Endodermal cell (in vitro differentiated cells): ENCODE measurements around the gene CERS1. TPM values are rescaled to one million over a fixed set of nuclear protein-coding genes. Genes with fewer than 3 reads are reported as not detected.

Source experiments
- DNase-seq: peaks from one replicate; pipeline ENCODE4 v3.0.0-alpha.2; 2017
- H3K27ac ChIP-seq: 2 replicates; pipeline ENCODE4 v1.5.1; 2013; ENCODE audit warnings: mild to moderate bottlenecking, low read depth, low read length, moderate library complexity
- H3K27me3 ChIP-seq: 2 replicates; pipeline ENCODE4 v1.6.1; 2013; ENCODE audit warnings: mild to moderate bottlenecking, low read length, moderate library complexity; ENCODE audit not compliant: insufficient read depth, control insufficient read depth, poor library complexity, severe bottlenecking
- H3K36me3 ChIP-seq: 2 replicates; pipeline ENCODE4 v1.7.0; 2013; ENCODE audit warnings: mild to moderate bottlenecking, low read length, moderate library complexity; ENCODE audit not compliant: control insufficient read depth, insufficient read depth
- H3K4me1 ChIP-seq: one replicate; pipeline ENCODE4 v1.7.0; 2013; ENCODE audit warnings: low read length; ENCODE audit not compliant: control insufficient read depth, insufficient read depth
- H3K4me3 ChIP-seq: 2 replicates; pipeline ENCODE4 v1.5.1; 2013; ENCODE audit warnings: mild to moderate bottlenecking, low read length, moderate library complexity
- H3K9ac ChIP-seq: 2 replicates; pipeline ENCODE4 v1.6.1; 2013; ENCODE audit warnings: mild to moderate bottlenecking, low read length, moderate library complexity; ENCODE audit not compliant: poor library complexity, severe bottlenecking; ENCODE audit errors: extremely low read depth
- H3K9me3 ChIP-seq: 2 replicates; pipeline ENCODE4 v1.6.1; 2013; ENCODE audit warnings: mild to moderate bottlenecking, low read length, moderate library complexity; ENCODE audit not compliant: control insufficient read depth
- H3K27ac Mint-ChIP-seq: 2 replicates; pipeline ENCODE4 v1.8.0; 2020; ENCODE audit warnings: mixed read lengths
- H3K27me3 Mint-ChIP-seq: 2 replicates; pipeline ENCODE4 v1.8.0; 2021; ENCODE audit warnings: mild to moderate bottlenecking, mixed read lengths; ENCODE audit not compliant: insufficient read depth
- H3K36me3 Mint-ChIP-seq: 2 replicates; pipeline ENCODE4 v1.8.0; 2020; ENCODE audit warnings: low read depth, mixed read lengths
- H3K4me1 Mint-ChIP-seq: 2 replicates; pipeline ENCODE4 v1.8.0; 2020; ENCODE audit warnings: mixed read lengths
- H3K4me3 Mint-ChIP-seq: 2 replicates; pipeline ENCODE4 v1.8.0; 2020; ENCODE audit warnings: mild to moderate bottlenecking, moderate library complexity, mixed read lengths
- H3K9me3 Mint-ChIP-seq: 2 replicates; pipeline ENCODE4 v1.8.0; 2020; ENCODE audit warnings: mild to moderate bottlenecking, mixed read lengths
- WGBS, 2 experiments: methylation state at CpG; one replicate each; pipeline versions ENCODE4 v1.1.5 to v1.1.7; 2013; ENCODE audit warnings: missing lambda C conversion rate in 2 of 2, mixed read lengths in 1 of 2; ENCODE audit not compliant: insufficient coverage in 1 of 2, insufficient read length in 1 of 2; 5-methylcytosine and 5-hydroxymethylcytosine counted together
- total RNA-seq, 2 donors: library from RNA; stranded (reverse); fragmentation: NEBNext Ultra II Directional in 1 of 2; extraction: Animal tissue kit (Norgen Biotek cat#: 25700) in 1 of 2; gene quantifications; 2 replicates in 1 of 2; 3 replicates in 1 of 2; pipeline ENCODE4 v1.2.1, GENCODE V29; 2021
- TF ChIP-seq, protein P1 (sequence below): fragments of 200-600 bp; sonication (generic); conservative IDR thresholded peaks from 2 replicates; pipeline ENCODE4 v1.5.0; 2021; ENCODE audit warnings: antibody characterized with exemption, mild to moderate bottlenecking

Gene CERS1
- total RNA-seq, 2 donors from 2014 or later, result 16.6 to 25.5 TPM

DNA sequence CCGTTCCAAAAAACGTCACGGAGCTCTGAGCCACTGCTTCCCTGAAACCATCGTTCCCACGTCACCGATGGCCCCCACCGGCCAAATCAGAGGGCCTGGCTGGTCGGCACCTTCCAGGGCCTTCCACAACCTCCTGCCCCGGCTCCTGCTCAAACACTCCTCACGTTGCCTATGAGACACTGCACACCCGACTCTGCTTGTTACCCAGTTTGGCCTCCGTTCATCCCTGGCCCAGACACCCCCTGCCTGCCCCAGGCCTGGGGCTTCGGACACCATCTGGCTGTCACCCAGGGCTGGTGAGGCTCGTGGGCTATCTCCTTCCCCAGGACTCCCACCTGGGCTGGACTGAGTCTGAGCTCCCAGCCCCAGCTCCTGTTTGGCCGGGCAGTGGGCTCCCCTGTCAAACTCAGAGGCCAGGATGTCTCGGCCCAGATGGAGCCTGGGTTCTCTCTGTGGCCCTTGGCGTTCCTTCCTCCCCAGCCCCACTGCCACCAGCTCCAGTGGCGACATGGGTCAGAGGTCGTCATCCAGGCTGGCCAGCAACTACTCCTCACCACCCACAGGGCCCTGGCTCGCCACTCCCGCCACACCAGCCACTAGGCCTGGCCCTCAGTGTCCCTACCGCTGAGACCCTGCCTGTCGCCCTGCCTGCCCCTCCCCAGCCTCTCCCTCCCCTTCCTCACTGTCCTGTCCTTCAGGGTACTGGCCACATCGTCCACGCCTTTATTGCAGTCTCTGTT is 17.7 kb downstream of the CERS1 start:
- H3K27me3 ChIP-seq, result no peaks in the 10 kb centered on the region
- WGBS, 2 experiments, result 92 to 96% methylated on average over 21 to 25 of the region's 25 CpGs
- Mint-ChIP-seq H3K27me3 (no peaks in the 10 kb centered on the region), H3K4me1 (no peaks in the 10 kb centered on the region), H3K9me3 (peaks cover 7% of the 10 kb centered on the region), H3K36me3 (peaks cover 68% of the 10 kb centered on the region), H3K4me3 (no peak overlapping the region), H3K27ac (no peak overlapping the region)
- H3K27ac ChIP-seq, result no peak overlapping the region
- H3K9ac ChIP-seq, result no peak overlapping the region
- peaks cover 8% of the 10 kb centered on the region for H3K9me3 ChIP-seq
- DNase-seq, result no peak
- no peaks in the 10 kb centered on the region for H3K4me1 ChIP-seq
- no peak overlapping the region for H3K4me3 ChIP-seq
- peaks cover 44% of the 10 kb centered on the region for H3K36me3 ChIP-seq
- TF ChIP-seq, protein P1, sequence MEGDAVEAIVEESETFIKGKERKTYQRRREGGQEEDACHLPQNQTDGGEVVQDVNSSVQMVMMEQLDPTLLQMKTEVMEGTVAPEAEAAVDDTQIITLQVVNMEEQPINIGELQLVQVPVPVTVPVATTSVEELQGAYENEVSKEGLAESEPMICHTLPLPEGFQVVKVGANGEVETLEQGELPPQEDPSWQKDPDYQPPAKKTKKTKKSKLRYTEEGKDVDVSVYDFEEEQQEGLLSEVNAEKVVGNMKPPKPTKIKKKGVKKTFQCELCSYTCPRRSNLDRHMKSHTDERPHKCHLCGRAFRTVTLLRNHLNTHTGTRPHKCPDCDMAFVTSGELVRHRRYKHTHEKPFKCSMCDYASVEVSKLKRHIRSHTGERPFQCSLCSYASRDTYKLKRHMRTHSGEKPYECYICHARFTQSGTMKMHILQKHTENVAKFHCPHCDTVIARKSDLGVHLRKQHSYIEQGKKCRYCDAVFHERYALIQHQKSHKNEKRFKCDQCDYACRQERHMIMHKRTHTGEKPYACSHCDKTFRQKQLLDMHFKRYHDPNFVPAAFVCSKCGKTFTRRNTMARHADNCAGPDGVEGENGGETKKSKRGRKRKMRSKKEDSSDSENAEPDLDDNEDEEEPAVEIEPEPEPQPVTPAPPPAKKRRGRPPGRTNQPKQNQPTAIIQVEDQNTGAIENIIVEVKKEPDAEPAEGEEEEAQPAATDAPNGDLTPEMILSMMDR, result no peak

DNA sequence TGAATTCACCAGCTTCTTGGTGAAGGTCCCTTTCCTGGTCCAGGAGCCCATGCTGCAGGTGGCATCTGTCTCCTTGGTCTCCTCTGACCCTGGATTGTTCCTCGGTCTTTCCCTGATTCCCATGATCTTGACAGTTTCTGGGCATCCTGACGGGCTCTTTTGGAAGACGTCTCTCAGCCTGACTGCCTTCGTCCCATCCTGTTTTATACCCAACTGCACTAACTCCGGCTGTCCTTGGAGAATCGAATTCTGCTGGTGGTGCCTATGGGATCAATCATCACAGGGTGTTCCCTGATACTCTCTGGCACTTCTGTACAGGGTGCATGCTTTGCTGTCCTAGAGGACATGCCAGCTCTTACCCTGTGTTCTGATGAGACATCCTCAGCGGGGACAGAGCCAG is 19.1 kb downstream of the CERS1 start:
- no peak overlapping the region for H3K27ac Mint-ChIP-seq
- H3K4me3 Mint-ChIP-seq, result no peak overlapping the region
- 93 to 97% methylated on average over 6 to 7 of the region's 7 CpGs for WGBS, 2 experiments

DNA sequence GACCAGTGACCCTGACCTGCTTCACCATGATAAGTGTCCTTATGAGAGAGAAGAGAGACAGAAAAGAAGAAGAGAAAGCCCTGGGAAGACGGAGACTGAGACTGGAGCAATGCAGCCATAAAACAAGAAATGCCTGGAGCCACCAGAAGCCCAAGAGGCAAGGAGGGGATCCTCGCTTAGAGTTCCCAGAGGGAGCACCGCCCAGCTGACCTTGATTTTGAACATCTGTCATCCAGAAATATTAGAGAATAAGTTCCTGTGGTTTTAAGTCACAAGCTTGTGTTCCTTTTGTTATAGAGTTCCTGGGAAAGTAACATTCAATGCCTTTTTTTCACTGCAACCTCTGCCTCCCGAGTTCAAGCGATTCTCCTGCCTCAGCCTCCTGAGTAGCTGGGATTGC is 20.2 kb downstream of the CERS1 start:
- Histone ChIP-seq H3K9ac (no peak overlapping the region), H3K4me1 (peaks cover 3% of the 10 kb centered on the region), H3K36me3 (peaks cover 36% of the 10 kb centered on the region), H3K9me3 (peaks cover 8% of the 10 kb centered on the region), H3K4me3 (no peak overlapping the region), H3K27me3 (no peaks in the 10 kb centered on the region), H3K27ac (no peak overlapping the region)
- Mint-ChIP-seq H3K9me3 (peaks cover 7% of the 10 kb centered on the region), H3K27me3 (no peaks in the 10 kb centered on the region), H3K27ac (no peak overlapping the region), H3K36me3 (peaks cover 58% of the 10 kb centered on the region), H3K4me1 (peaks cover 16% of the 10 kb centered on the region), H3K4me3 (no peak overlapping the region)
- TF ChIP-seq, protein P1, result no peak
- no peak for DNase-seq
- WGBS, 2 experiments, result 94 to 95% methylated on average over 5 of the region's 5 CpGs

More for the DNA sequence above, 19.1 kb downstream of the CERS1 start:
- Histone ChIP-seq H3K4me1 (peaks cover under 1% of the 10 kb centered on the region), H3K9ac (no peak overlapping the region), H3K27me3 (no peaks in the 10 kb centered on the region), H3K4me3 (no peak overlapping the region), H3K36me3 (peaks cover 42% of the 10 kb centered on the region), H3K9me3 (peaks cover 8% of the 10 kb centered on the region), H3K27ac (no peak overlapping the region)
- peaks cover 68% of the 10 kb centered on the region for H3K36me3 Mint-ChIP-seq
- peaks cover 7% of the 10 kb centered on the region for H3K9me3 Mint-ChIP-seq
- H3K4me1 Mint-ChIP-seq, result peaks cover 9% of the 10 kb centered on the region
- TF ChIP-seq, protein P1, result no peak
- no peaks in the 10 kb centered on the region for H3K27me3 Mint-ChIP-seq
- no peak for DNase-seq
